ENCODE results near the gene ABHD6. TPM values are rescaled to one million over a fixed set of nuclear protein-coding genes. Genes with fewer than 3 reads are reported as not detected.

Gene ABHD6
- total RNA-seq, 1 experiment from 2014 or later: 18.9 TPM

- no peak for DNase-seq (ENCODE audit: low read depth, low spot score)
- no TSS peak for BruUV-seq (replicated peaks)
- intact Hi-C loops (cut with micrococcal nuclease; ENCODE audit: unreplicated experiment): no loop called here
- H3K36me3 ChIP-seq (ENCODE audit: control insufficient read depth, insufficient read depth, low read length): no peaks in the 10 kb centered on the region
- H3K4me3 ChIP-seq (ENCODE audit: low read depth in 2 of 2, low read length in 2 of 2): no peak overlapping the region
- no peak overlapping the region for H3K27ac ChIP-seq (ENCODE audit: low read length)
- CTCF ChIA-PET: no interaction called here
- no peak for TF ChIP-seq SIN3A (IDR thresholded peaks at IDR 0.05; ENCODE audit: borderline replicate concordance, insufficient read depth, low read depth, low read length)
- no peak for TF ChIP-seq CTCF (IDR thresholded peaks at IDR 0.05)
- TF ChIP-seq POLR2AphosphoS5 (IDR thresholded peaks at IDR 0.05; ENCODE audit: low read depth, low read length): no peak
- TF ChIP-seq REST (IDR thresholded peaks at IDR 0.05; ENCODE audit: insufficient read depth in 1 of 2, low read depth in 2 of 2, low read length in 1 of 2): no peak
- TF ChIP-seq TCF7L2 (IDR thresholded peaks at IDR 0.05; ENCODE audit: low read depth, low read length): no peak
- no peaks in the 10 kb centered on the region for H3K9me3 ChIP-seq (ENCODE audit: control insufficient read depth, insufficient read depth, low read depth, low read length)
- POLR2A ChIA-PET: no interaction called here
- in situ Hi-C loops (cut with HindIII; ENCODE audit: low pct_unique_long_range_greater_than_20kb, low sequenced_read_pairs): no loop called here
- peak; percentile 72 for ATAC-seq
- no peaks in the 10 kb centered on the region for H3K4me1 ChIP-seq (ENCODE audit: control insufficient read depth, insufficient read depth, low read length)
- H3K27me3 ChIP-seq (ENCODE audit: control insufficient read depth, insufficient read depth, low read length): no peaks in the 10 kb centered on the region
Measured at GRCh38 chr3:58206406-58207011, 31.1 kb upstream of the ABHD6 start.

GRCh38 chr3:58207954-58208353 lies 29.6 kb upstream of the ABHD6 start:
- TF ChIP-seq REST (IDR thresholded peaks at IDR 0.05; ENCODE audit: insufficient read depth in 1 of 2, low read depth in 2 of 2, low read length in 1 of 2) (no peak), SIN3A (IDR thresholded peaks at IDR 0.05; ENCODE audit: borderline replicate concordance, insufficient read depth, low read depth, low read length) (no peak), POLR2AphosphoS5 (IDR thresholded peaks at IDR 0.05; ENCODE audit: low read depth, low read length) (no peak), CTCF (IDR thresholded peaks at IDR 0.05) (no peak), TCF7L2 (IDR thresholded peaks at IDR 0.05; ENCODE audit: low read depth, low read length) (no peak)
- Histone ChIP-seq H3K4me3 (ENCODE audit: low read depth in 2 of 2, low read length in 2 of 2) (no peak overlapping the region), H3K27me3 (ENCODE audit: control insufficient read depth, insufficient read depth, low read length) (no peaks in the 10 kb centered on the region), H3K27ac (ENCODE audit: low read length) (no peak overlapping the region), H3K36me3 (ENCODE audit: control insufficient read depth, insufficient read depth, low read length) (no peaks in the 10 kb centered on the region), H3K9me3 (ENCODE audit: control insufficient read depth, insufficient read depth, low read depth, low read length) (no peaks in the 10 kb centered on the region), H3K4me1 (ENCODE audit: control insufficient read depth, insufficient read depth, low read length) (no peaks in the 10 kb centered on the region)
- BruUV-seq (replicated peaks): no TSS peak
- intact Hi-C loops (cut with micrococcal nuclease; ENCODE audit: unreplicated experiment) (no loop called here), in situ Hi-C loops (cut with HindIII; ENCODE audit: low pct_unique_long_range_greater_than_20kb, low sequenced_read_pairs) (no loop called here)
- CTCF ChIA-PET: no interaction called here
- POLR2A ChIA-PET: no interaction called here
- ATAC-seq (no peak), DNase-seq (ENCODE audit: low read depth, low spot score) (no peak)

All from Panc1 (cell line).